Posterior vena cava (tissue), 2 donors: Measurements from ENCODE around the gene ASS1. TPM values are rescaled to one million over a fixed set of nuclear protein-coding genes. Genes with fewer than 3 reads are reported as not detected.
"Not testable (repeated sequence)": the region's sequence is repeated elsewhere in the genome, so short reads cannot be mapped to it uniquely, and the experiment has no call there.

Source experiments
- DNase-seq: peaks from one replicate; pipeline ENCODE4 v3.0.0-alpha.2; 2020; ENCODE audit warnings: low spot score
- intact Hi-C, 2 donors: fragments of 100-400 bp; cut with DNase I; formaldehyde crosslinking; loops; one replicate each; pipeline versions ENCODE4 v1.14.1 to v1.14.2; 2022 to 2023
- long read RNA-seq, 2 donors: library from polyadenylated mRNA; unstranded; transcript quantifications; one replicate each; pipeline ENCODE4 v2.0.0, GENCODE V29; 2020 to 2021
- total RNA-seq, 2 donors: library from RNA; stranded (reverse); fragmentation: NEBNext Ultra II Directional; extraction: Animal tissue kit (Norgen Biotek cat#: 25700); gene quantifications; one replicate each; pipeline ENCODE4 v1.2.1, GENCODE V29; 2021
- donor health status: DM: yes; HTN: yes; CAD: no.
- donor health status: DM: yes; HTN: yes; CAD: no.

Gene ASS1
- total RNA-seq = 100 to 1,000 TPM; 106 to 118 TPM
- long read RNA-seq, donor 1, transcript ASS1-201 (15 exons, 1,564 nt) = major isoform, 38 of 52 reads
- long read RNA-seq, donor 1, partial matches to known transcripts = 7 of 52 reads
- long read RNA-seq, donor 1, other reads (novel, unspliced or antisense) = 5 of 52 reads
- long read RNA-seq, donor 2, transcript ASS1-201 (15 exons, 1,564 nt) = major isoform, 603 of 741 reads
- long read RNA-seq, donor 2, transcript ASS1-203 (16 exons, 1,548 nt) = minor isoform, 31 of 741 reads
- long read RNA-seq, donor 2, partial matches to known transcripts = 54 of 741 reads
- long read RNA-seq, donor 2, other reads (novel, unspliced or antisense) = 53 of 741 reads

DNA sequence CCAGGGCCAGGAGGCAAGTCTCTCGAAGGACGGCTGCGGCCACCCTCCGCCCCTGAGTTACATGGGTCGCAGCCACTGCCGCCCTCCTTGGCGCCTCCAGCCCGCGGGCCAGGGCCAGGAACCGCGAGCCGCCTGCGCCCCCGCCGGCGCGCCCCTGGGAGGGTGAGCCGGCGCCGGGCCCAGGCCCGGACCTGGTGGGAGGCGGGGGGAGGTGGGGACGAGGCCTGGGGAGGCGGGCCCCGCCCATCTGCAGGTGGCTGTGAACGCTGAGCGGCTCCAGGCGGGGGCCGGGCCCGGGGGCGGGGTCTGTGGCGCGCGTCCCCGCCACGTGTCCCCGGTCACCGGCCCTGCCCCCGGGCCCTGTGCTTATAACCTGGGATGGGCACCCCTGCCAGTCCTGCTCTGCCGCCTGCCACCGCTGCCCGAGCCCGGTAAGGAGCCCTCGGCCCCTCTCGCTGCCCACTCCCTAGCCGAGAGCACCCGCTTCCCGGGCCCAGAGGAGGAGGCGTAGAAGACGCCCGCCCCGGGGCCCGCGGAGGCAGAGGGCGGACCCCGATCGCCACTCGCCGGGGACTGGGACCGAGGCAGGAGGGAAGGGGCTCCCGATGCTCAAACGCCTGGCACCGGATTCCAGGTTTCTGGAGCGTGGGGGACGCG lies at the start of gene ASS1:
Gene ASS1 (plus strand): TSS at position 397 of the 657 bp plus-strand sequence. CDS start 7,268 bp downstream, outside the sequence.
- intact Hi-C loops = no loop called here
- DNase-seq = no peak

DNA sequence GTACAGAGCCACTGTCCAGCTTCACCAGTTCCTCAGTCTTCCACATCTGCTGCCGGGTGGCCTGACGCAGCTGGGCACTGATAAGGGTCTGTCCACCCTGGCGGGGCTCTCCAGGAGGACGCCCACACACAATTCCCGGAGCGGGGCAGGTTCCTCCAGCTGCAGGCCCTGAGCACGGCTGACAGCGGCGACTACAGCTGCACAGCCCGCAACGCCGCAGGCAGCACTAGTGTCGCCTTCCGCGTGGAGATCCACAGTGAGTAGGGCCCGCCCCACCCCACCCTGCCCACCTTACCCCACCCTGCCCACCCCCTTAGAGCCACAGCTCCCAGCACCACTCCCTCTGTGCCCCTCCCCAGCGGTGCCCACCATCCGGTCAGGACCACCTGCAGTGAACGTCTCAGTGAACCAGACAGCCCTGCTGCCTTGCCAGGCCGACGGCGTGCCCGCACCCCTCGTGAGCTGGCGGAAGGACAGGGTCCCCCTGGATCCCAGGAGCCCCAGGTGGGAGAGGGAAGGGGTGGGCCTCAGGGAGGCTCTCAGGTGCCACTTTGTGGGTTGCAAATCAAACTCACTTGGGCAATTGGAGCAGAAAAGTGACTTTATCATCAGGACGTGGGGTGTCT lies 48.8 kb upstream of the ASS1 start:
- intact Hi-C loops = no loop called here
- peak; percentile 78 for DNase-seq

DNA sequence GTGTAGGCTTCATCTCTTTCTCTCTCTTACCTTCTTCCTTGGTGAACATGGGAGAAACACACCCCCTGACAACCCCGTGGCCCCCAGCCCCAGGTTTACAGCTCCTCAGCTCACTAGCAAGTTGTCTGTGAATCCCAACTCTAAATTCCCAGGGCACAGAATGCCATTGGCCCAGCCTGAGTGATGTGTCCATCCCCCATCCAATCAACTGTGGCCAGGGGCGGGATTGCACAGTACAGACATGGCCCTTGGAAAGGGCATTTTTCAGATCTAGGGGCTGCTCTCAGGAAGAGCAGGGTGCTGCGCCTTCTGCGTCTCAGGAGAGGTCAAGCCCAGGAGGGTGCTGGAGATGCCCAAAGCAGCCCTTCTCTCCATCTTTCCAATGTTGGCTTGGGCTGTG lies 48.2 kb upstream of the ASS1 start:
- intact Hi-C loops = no loop called here
- no peak for DNase-seq

DNA sequence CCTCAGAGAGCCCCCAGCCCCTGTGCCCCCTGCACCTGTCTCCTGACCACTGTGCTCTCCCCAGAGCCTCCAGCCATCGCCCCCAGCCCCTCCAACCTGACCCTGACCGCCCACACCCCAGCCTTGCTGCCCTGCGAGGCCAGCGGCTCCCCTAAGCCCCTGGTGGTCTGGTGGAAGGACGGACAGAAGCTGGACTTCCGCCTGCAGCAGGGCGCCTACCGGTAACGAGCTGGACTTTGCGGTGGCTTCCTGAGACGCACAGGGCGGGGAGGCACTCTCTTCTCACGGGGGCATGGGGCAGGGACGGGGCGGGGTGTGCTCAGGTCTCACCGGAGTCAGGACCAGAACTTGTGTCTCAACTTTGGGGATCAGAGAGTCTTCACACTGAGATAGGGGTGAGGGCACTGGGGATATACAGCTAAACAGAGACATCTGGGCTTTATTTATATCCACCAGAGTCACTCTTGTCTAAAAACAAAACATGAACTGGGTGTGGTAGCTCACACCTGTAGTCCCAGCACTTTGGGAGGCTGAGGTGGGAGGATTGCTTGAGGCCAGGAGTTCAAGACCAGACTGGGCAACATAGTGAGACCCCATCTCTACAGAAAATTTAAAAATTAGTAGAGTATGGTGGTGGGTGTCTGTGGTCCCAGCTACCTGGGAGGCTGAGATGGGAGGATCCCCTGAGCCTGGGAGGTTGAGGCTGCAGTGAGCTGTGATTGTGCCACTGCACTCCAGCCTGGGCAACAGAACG lies 46.1 kb upstream of the ASS1 start:
- DNase-seq = no peak
- intact Hi-C loops = no loop called here

DNA sequence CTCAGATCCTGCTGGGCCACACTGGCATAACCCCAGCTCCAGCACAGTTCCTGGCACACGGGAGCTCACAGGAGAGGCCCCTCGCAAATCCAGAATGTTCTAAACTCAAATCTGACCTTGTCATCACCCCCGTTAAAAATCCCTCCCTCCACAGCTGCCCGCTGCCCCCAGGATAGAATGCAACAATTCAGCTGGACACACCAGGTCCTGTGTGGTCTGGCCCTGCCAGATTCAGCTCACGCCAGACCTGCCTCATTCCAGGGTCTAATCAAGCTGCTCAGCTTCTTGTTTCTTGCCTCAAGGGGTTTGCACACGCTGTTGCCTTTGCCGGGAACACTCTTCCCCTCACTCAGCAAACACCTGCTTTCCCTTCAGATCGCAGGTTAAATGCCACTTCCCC lies 45.0 kb upstream of the ASS1 start:
- peak; percentile 73 for DNase-seq
- intact Hi-C loops = loop anchor here in 1 of 2 donors (10.0 kb wide), 1 partner anchor 975 kb away; no protein-coding TSS in a partner anchor

DNA sequence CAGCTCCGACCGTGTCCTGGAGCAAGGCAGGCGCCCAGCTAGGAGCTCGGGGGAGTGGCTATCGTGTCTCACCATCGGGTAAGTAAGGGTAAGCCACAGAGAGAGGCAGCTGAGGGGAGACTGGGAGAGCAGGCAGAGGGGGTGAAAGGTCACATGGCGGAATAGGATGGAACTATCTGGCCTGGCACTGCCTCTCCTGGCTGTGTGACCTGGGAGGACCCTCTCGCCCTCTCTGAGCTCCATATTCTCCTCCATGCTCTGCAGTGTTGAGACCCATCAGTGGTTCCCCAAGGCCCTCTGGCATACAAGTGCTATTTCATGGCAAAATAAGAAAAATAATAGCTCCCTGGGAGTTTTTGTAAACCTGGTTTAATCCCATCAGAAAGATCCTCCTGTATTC lies 43.9 kb upstream of the ASS1 start:
- DNase-seq = peak; percentile 65
- intact Hi-C loops = loop anchor here in 1 of 2 donors (10.0 kb wide), 1 partner anchor 976 kb away; no protein-coding TSS in a partner anchor

DNA sequence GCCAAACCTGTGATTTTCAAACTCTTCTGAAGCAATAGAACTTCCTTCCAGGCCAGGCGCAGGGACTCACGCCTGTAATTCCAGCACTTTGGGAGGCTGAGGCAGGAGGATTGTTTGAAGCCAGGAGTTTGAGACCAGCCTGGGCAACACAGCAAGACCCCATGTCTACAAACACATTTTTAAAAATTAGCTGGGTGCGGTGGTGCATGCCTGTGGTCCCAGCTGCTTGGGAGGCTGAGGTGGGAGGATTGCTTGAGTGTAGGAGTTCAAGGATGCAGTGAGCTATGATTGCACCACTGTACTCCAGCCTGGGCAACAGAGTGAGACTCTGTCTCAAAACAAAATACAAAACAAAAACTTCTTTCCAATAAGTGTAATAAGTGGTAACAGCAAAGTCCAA lies 43.0 kb upstream of the ASS1 start:
- DNase-seq = not testable (repeated sequence)

DNA sequence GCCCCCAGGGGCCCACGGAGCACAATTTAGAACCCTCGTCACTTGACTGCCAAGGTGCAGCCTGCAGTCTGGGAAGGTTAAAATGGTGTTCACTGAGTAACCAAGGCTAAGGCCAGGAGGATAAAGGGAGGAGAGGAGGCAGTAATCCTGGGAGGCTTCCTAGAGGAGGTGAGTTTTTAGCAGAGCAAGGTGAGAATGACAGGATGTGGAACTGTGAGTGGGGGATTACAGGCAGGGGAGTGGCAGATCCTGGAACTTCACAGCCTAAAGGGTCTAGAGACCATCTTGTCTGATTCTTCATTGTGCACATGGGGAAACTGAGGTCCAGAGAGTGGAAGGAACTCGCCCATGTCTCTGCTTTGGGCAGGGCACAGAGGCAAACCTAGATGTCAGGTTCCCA lies 42.5 kb upstream of the ASS1 start:
- intact Hi-C loops = loop anchor here in 1 of 2 donors (10.0 kb wide), 1 partner anchor 977 kb away; no protein-coding TSS in a partner anchor
- no peak for DNase-seq

More for the DNA sequence above, 43.0 kb upstream of the ASS1 start:
- intact Hi-C loops = loop anchor here in 1 of 2 donors (10.0 kb wide), 1 partner anchor 977 kb away; no protein-coding TSS in a partner anchor

DNA sequence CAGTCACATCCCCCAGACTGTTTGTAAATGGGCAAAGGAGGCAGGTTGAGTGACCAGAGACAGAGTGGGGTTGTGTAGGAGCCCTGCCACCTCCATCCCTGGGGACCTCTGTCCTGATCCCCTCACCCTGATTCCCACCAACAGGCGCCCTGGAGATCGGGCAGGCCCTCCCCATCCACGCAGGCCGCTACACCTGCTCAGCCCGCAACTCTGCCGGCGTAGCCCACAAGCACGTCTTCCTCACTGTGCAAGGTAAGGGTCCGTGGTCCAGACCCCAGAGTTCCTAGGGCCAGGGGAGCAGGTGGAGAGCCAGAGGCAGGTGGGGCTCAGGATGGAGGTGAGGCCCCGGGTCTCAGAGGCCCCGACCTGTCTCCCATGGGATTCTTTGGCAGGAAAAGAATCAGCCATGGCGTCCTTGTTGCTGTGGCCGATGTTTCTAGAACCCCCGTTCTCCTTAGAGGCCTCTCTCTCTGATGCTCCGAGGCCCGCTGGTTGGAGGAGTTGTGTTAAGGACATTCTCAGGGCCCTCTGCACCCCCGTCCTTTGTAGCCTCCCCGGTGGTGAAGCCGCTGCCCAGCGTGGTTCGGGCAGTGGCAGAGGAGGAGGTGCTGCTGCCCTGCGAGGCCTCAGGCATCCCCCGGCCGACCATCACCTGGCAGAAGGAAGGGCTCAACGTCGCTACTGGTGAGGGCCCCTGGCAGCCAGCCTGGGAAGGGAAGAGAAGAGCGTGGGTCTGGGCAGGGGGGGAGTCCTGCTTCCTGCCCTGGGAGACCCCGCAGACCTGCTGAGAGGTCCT lies 41.9 kb upstream of the ASS1 start:
- intact Hi-C loops = loop anchor here in 1 of 2 donors (10.0 kb wide), 1 partner anchor 978 kb away; no protein-coding TSS in a partner anchor
- DNase-seq = no peak

DNA sequence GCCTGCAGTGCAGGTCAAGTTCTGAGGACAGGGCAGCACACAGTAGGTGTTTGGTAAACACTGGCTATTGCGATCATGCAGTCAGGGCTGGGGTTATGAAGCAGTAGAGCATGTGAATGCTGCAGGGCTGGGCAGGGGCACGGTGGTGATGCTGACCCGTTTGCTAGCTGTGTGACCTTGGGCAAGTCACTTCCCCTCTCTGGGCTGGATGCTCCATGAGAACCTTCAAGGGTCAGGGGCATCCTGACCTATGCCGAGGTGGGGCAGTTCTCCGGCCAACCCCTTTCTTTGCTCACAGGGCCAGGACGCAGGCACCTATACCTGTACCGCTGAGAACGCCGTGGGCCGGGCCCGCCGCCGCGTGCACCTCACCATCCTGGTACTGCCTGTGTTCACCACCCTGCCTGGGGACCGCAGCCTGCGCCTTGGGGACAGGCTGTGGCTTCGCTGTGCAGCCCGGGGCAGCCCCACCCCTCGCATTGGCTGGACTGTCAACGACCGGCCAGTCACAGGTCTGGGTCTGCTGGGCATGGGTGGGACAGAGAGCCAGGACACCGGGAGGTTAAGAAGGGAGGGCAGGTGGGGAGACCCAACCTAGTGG lies 39.0 kb upstream of the ASS1 start:
- intact Hi-C loops = loop anchor here in 1 of 2 donors (5.0 to 10.0 kb wide), 2 partner anchors 981 to 1333 kb away; no protein-coding TSS in a partner anchor
- DNase-seq = no peak

DNA sequence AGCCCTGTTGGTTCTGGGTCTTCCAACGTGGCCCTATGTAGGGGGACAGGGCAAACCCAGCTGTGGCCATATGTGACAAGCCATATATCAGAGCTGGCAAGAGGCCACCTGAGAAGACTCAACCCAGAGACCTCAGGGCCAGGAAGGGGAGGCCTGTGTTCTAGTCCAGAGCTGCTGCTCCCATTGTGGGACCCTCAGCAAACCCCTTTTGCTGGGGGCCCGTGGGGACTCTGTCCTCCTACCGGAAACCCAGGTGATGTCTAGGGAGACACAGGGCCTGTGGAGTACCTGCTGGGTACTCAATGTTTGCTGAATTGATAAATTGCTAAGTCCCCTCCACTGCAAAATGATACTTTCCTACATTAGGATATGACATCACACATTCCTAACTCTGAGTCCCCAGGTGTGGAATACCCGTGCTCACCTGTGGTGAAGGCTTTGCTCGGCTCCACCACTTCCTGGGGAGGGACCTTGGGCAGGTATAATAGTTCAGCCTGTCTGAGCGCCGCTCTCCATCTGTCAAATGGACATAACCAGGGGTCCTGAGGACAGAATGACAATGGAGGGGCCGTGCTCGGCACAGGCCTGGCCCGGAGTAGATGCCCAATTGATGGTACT lies 38.4 kb upstream of the ASS1 start:
- intact Hi-C loops = loop anchor here in 1 of 2 donors (5.0 to 10.0 kb wide), 2 partner anchors 982 to 1334 kb away; no protein-coding TSS in a partner anchor
- DNase-seq = no peak

DNA sequence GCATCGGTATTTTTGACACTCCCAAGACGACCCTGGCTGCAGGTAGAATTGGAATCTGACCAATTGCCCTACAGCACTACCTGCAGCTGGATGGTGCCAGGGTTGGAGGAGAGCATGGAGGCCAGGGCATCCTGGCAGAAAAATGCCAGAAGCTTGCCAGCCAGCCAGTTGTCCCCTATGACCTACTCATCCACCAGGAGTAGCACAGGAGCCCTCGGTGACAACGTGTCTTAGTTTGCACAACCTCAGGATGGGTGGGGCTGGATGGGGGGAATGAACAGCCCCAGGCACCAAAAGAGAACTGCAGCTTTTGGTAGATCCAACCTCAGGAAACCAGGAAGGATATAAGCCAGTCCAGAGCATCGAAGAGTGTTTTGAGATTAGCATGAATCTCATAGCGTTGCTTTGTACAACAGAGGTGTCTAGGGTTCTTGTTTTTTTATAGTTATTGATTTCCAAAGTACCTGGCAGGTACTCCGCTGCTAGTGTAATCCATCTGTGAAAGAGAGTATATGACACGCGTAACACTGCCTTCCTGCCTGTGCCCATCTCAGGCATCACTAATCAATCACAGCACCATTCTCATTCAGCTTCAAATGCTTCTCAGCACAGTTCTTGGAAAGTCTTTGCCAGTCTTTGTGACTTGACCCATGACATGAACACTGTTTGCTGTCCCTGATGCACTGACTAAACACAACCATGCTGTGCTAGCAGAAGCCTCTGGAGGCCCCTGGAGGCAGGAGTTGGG lies 36.7 kb upstream of the ASS1 start:
- DNase-seq = no peak
- intact Hi-C loops = loop anchor here in 1 of 2 donors (5.0 to 10.0 kb wide), 2 partner anchors 983 to 1336 kb away; no protein-coding TSS in a partner anchor

DNA sequence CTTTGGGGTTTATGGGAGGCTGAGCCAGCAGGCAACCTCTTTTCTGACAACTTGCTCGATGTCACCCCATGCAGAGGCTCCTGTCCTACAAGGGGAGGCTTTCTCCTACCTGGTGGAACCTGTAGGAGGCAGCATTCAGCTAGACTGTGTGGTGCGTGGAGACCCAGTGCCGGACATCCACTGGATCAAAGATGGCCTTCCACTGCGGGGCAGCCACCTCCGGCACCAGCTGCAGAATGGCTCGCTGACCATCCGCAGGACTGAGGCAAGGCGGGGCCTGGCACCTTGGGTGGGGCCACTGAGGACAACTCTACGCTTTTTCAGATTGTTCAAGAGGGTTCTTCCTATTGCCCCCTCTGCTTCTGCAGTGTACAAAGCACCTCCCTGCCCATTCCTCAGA lies 36.1 kb upstream of the ASS1 start:
- no peak for DNase-seq
- intact Hi-C loops = loop anchor here in 1 of 2 donors (5.0 to 10.0 kb wide), 2 partner anchors 984 to 1336 kb away; no protein-coding TSS in a partner anchor

DNA sequence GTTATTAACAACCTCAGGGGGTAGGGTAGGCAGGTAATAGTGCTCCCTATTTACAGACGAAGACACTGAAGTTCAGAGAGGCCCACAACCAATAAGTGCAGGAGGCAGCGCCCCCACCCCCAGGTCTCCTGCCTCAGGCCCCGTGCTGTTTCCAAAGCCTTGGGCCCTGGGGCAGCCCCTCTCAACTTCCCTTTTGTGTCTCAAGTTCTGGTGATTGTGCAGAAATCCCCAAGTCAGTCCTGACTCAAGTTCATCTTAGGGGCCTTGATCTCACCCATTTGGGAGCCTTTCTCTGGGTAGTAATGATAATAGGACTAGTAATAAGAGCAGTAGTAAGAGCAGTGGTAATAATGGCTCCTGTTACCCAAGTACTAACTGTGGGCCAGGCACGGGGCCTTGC lies 35.5 kb upstream of the ASS1 start:
- no peak for DNase-seq
- intact Hi-C loops = loop anchor here in 1 of 2 donors (5.0 to 10.0 kb wide), 2 partner anchors 984 to 1337 kb away; no protein-coding TSS in a partner anchor

DNA sequence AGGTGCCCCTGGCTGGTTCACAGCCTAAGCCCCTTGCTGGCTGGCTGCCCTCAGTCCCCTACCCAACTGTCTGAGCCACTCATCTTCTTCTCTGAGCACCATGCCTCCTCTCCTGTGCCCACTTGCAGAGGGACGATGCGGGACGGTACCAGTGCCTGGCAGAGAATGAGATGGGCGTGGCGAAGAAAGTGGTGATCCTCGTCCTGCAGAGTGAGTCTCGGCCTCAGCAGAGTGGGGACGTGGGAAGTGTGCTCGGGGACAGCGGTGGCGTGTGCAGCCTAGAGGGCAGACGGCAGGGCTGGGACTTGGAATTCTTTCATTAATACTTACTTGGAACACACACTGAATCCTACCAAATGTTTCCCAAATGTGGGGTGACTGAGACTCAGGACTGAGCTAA lies 34.3 kb upstream of the ASS1 start:
- no peak for DNase-seq
- intact Hi-C loops = loop anchor here in 1 of 2 donors (10.0 kb wide), 1 partner anchor 1024 kb away; no protein-coding TSS in a partner anchor

DNA sequence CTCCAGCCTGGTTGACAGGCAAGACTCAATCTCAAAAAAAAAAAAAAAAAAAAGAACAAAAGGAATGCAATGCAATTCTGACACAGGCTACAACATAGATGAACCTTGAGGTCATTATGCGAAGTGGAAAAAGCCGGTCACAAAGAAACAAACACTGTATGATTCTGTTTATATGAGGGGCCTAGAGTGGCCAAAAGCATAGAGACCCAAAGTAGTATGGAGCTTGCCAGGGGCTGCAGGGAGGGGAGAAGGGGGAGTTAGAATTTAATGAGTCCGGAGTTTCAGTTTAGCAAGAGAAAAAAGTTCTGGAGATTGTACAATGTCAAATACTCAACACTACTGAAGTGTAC lies 33.2 kb upstream of the ASS1 start:
- intact Hi-C loops = loop anchor here in 1 of 2 donors (10.0 kb wide), 1 partner anchor 1023 kb away; no protein-coding TSS in a partner anchor

More for the DNA sequence above, 33.2 kb upstream of the ASS1 start:
- no peak for DNase-seq
